ENCODE measurements around the gene TNFRSF14. TPM values are rescaled to one million over a fixed set of nuclear protein-coding genes. Genes with fewer than 3 reads are reported as not detected.
A peak's percentile ranks its signal among the peaks of the same experiment; 100 is the strongest.
"Not testable (repeated sequence)": the region's sequence is repeated elsewhere in the genome, so short reads cannot be mapped to it uniquely, and the experiment has no call there.

Gene TNFRSF14
- total RNA-seq, 4 donors from 2014 or later: 64.9 to 105 (median 91.1) TPM

- Histone ChIP-seq H3K9me3 (peaks cover 0 to 10% (median 0%) of the 10 kb centered on the region in 4 donors), H3K4me3 (no peak overlapping the region), H3K27me3 (peaks cover 0 to 33% of the 10 kb centered on the region in 2 donors), H3K27ac (no peak overlapping the region), H3K36me3 (no peaks in the 10 kb centered on the region), H3K4me1 (no peaks in the 10 kb centered on the region)
- no peak for TF ChIP-seq CTCF (IDR thresholded peaks at IDR 0.05)
- TF ChIP-seq EP300 (IDR thresholded peaks at IDR 0.05): no peak
- no peak for TF ChIP-seq POLR2A (IDR thresholded peaks at IDR 0.05)
- WGBS, 2 donors: 79 to 86% methylated on average over 17 of the region's 17 CpGs
- DNase-seq (ENCODE audit: low spot score in 2 of 2): no peak
These were observed 14.2 kb downstream of the TNFRSF14 start for GRCh38 chr1:2570332-2570731.

- no peak overlapping the region for H3K27ac ChIP-seq
- peaks cover 0 to 7% (median 2%) of the 10 kb centered on the region in 4 donors for H3K4me1 ChIP-seq
- no peak for TF ChIP-seq POLR2A (IDR thresholded peaks at IDR 0.05)
- H3K9me3 ChIP-seq: peaks cover 0 to 10% (median 0%) of the 10 kb centered on the region in 4 donors
- H3K36me3 ChIP-seq: no peaks in the 10 kb centered on the region
- peaks cover 0 to 33% of the 10 kb centered on the region in 2 donors for H3K27me3 ChIP-seq
- DNase-seq (ENCODE audit: low spot score in 2 of 2): no peak
- H3K4me3 ChIP-seq: no peak overlapping the region
- 82 to 85% methylated on average over 9 of the region's 9 CpGs for WGBS, 2 donors
These were observed 15.2 kb downstream of the TNFRSF14 start for GRCh38 chr1:2571348-2571747.

- Histone ChIP-seq H3K27me3 (peaks cover 0 to 27% of the 10 kb centered on the region in 2 donors), H3K36me3 (no peaks in the 10 kb centered on the region), H3K4me1 (peaks cover 0 to 14% (median 9%) of the 10 kb centered on the region in 4 donors), H3K9me3 (peaks cover 0 to 10% (median 0%) of the 10 kb centered on the region in 4 donors), H3K4me3 (no peak overlapping the region), H3K27ac (no peak overlapping the region)
- DNase-seq (ENCODE audit: low spot score in 2 of 2): no peak
- 80 to 88% methylated on average over 8 of the region's 8 CpGs for WGBS, 2 donors
- TF ChIP-seq CTCF (IDR thresholded peaks at IDR 0.05) (no peak), EP300 (IDR thresholded peaks at IDR 0.05) (no peak), POLR2A (IDR thresholded peaks at IDR 0.05) (no peak)
These were observed 17.2 kb downstream of the TNFRSF14 start for GRCh38 chr1:2573250-2573920.

- DNase-seq (ENCODE audit: low spot score in 2 of 2): no peak
- Histone ChIP-seq H3K27ac (no peak overlapping the region), H3K27me3 (peaks cover 0 to 23% of the 10 kb centered on the region in 2 donors), H3K4me1 (peaks cover 0 to 20% (median 12%) of the 10 kb centered on the region in 4 donors), H3K9me3 (peaks cover 0 to 10% (median 0%) of the 10 kb centered on the region in 4 donors), H3K4me3 (no peak overlapping the region), H3K36me3 (no peaks in the 10 kb centered on the region)
- 45 to 51% methylated on average over 9 of the region's 9 CpGs for WGBS, 2 donors
- no peak for TF ChIP-seq EP300 (IDR thresholded peaks at IDR 0.05)
- no peak for TF ChIP-seq POLR2A (IDR thresholded peaks at IDR 0.05)
- TF ChIP-seq CTCF (IDR thresholded peaks at IDR 0.05): no peak
These were observed 18.2 kb downstream of the TNFRSF14 start for GRCh38 chr1:2574350-2574749.

- H3K36me3 ChIP-seq: no peaks in the 10 kb centered on the region
- H3K9me3 ChIP-seq: peaks cover 0 to 10% (median 0%) of the 10 kb centered on the region in 4 donors
- no peak for DNase-seq (ENCODE audit: low spot score in 2 of 2)
- H3K4me3 ChIP-seq: no peak overlapping the region
- no peak for TF ChIP-seq POLR2A (IDR thresholded peaks at IDR 0.05)
- TF ChIP-seq EP300 (IDR thresholded peaks at IDR 0.05): no peak
- no peak for TF ChIP-seq CTCF (IDR thresholded peaks at IDR 0.05)
- peaks cover 0 to 20% (median 12%) of the 10 kb centered on the region in 4 donors for H3K4me1 ChIP-seq
- WGBS, 2 donors: 70 to 73% methylated on average over 20 to 22 of the region's 23 CpGs
- H3K27ac ChIP-seq: peak overlapping the region in 2 of 4 donors; percentile 12 to 72
- peaks cover 0 to 14% of the 10 kb centered on the region in 2 donors for H3K27me3 ChIP-seq
These were observed 19.9 kb downstream of the TNFRSF14 start for GRCh38 chr1:2575801-2576663.

- Histone ChIP-seq H3K4me3 (peak overlapping the region in 1 of 4 donors; percentile 31), H3K27me3 (peaks cover 0 to 14% of the 10 kb centered on the region in 2 donors), H3K27ac (peak overlapping the region in 3 of 4 donors; percentile 54 to 92 (median 79)), H3K4me1 (peaks cover 0 to 20% (median 12%) of the 10 kb centered on the region in 4 donors)
- DNase-seq (ENCODE audit: low spot score in 2 of 2); H3K9me3 ChIP-seq; H3K36me3 ChIP-seq: not testable (repeated sequence)
- WGBS, 2 donors: 84% methylated on average over 20 to 21 of the region's 23 CpGs
These were observed 21.4 kb downstream of the TNFRSF14 start for GRCh38 chr1:2577565-2578075.
